HEK293 (cell line): ENCODE measurements around the gene TMEM192.

Experiments
- CTCF ChIA-PET: fragments of 350-600 bp; formaldehyde crosslinking; extraction: SDS; loops from one replicate; lab custom pipeline; 2021; ENCODE audit warnings: antibody characterized with exemption; lab: Yijun Ruan, JAX
- POLR2A ChIA-PET: fragments of 300-600 bp; formaldehyde crosslinking; extraction: SDS; loops from one replicate; lab custom pipeline; 2020; ENCODE audit warnings: antibody characterized with exemption, inconsistent platforms; lab: Yijun Ruan, JAX
- H3K27ac ChIP-seq: fragments of 200-500 bp; sonication (Bioruptor generic); 2 replicates; pipeline ENCODE4 v1.5.1; 2014; ENCODE audit warnings: low read depth, low read length, control low read depth, inconsistent platforms; ENCODE audit errors: extremely low read depth
- H3K36me3 ChIP-seq, 2 experiments: fragments of 200-500 bp in 1 of 2; sonication (Bioruptor generic) in 1 of 2; 1 replicate in 1 of 2; 2 replicates in 1 of 2; pipeline ENCODE4 v1.5.1; 2014 to 2017; ENCODE audit warnings: inconsistent platforms in 2 of 2, low read length in 2 of 2; ENCODE audit not compliant: control insufficient read depth in 2 of 2, insufficient read depth in 1 of 2
- H3K4me1 ChIP-seq: fragments of 200-500 bp; sonication (Bioruptor generic); 2 replicates; pipeline ENCODE4 v1.5.1; 2014; ENCODE audit warnings: mild to moderate bottlenecking, low read length, inconsistent platforms; ENCODE audit not compliant: control insufficient read depth, insufficient read depth
- H3K4me3 ChIP-seq: 2 replicates; pipeline ENCODE4 v1.5.1; 2011; ENCODE audit warnings: low read depth, mild to moderate bottlenecking, control low read depth, low read length, moderate library complexity
- H3K9me3 ChIP-seq: fragments of 200-500 bp; sonication (Bioruptor generic); 2 replicates; pipeline ENCODE4 v1.5.1; 2014; ENCODE audit warnings: low read depth, low read length, inconsistent platforms; ENCODE audit not compliant: control insufficient read depth, insufficient read depth
- MYNN ChIP-seq: fragments of 450-650 bp; formaldehyde crosslinking; IDR thresholded peaks from 2 replicates; pipeline ENCODE4 v1.5.1; 2016; ENCODE audit warnings: missing biosample characterization, missing genetic modification characterization, borderline replicate concordance
- OVOL3 ChIP-seq: fragments of 450-650 bp; formaldehyde crosslinking; IDR thresholded peaks from 2 replicates; pipeline ENCODE4 v1.5.1; 2016; ENCODE audit warnings: missing biosample characterization, missing genetic modification characterization
- RBAK ChIP-seq: fragments of 450-650 bp; formaldehyde crosslinking; IDR thresholded peaks from 2 replicates; pipeline ENCODE4 v1.5.1; 2016; ENCODE audit warnings: missing biosample characterization, missing genetic modification characterization
- TCF7L2 ChIP-seq: IDR thresholded peaks from 2 replicates; pipeline ENCODE4 v1.6.1; 2011; ENCODE audit warnings: low read depth, mild to moderate bottlenecking, inconsistent platforms, low read length, moderate library complexity, borderline replicate concordance
- ZBTB1 ChIP-seq: fragments of 450-650 bp; formaldehyde crosslinking; IDR thresholded peaks from 2 replicates; pipeline ENCODE4 v1.5.1; 2016; ENCODE audit warnings: missing biosample characterization, missing genetic modification characterization
- ZFHX2 ChIP-seq: fragments of 450-650 bp; formaldehyde crosslinking; conservative IDR thresholded peaks from 2 replicates; pipeline ENCODE4 v1.5.1; 2016; ENCODE audit warnings: missing biosample characterization, missing genetic modification characterization
- ZNF530 ChIP-seq: fragments of 450-650 bp; formaldehyde crosslinking; IDR thresholded peaks from 2 replicates; pipeline ENCODE4 v1.5.1; 2016; ENCODE audit warnings: low read depth, missing biosample characterization, missing genetic modification characterization
- ZNF600 ChIP-seq: fragments of 450-650 bp; formaldehyde crosslinking; IDR thresholded peaks from 2 replicates; pipeline ENCODE4 v1.5.1; 2016; ENCODE audit warnings: missing biosample characterization, missing genetic modification characterization
- ZNF610 ChIP-seq: fragments of 450-650 bp; formaldehyde crosslinking; IDR thresholded peaks from 2 replicates; pipeline ENCODE4 v1.5.1; 2016; ENCODE audit warnings: missing biosample characterization, missing genetic modification characterization, borderline replicate concordance
- ZNF707 ChIP-seq: fragments of 450-650 bp; formaldehyde crosslinking; IDR thresholded peaks from 2 replicates; pipeline ENCODE4 v1.5.1; 2016; ENCODE audit warnings: missing biosample characterization, missing genetic modification characterization
- TF ChIP-seq, protein P1 (sequence below): fragments of 450-650 bp; formaldehyde crosslinking; IDR thresholded peaks from 2 replicates; pipeline ENCODE4 v1.5.1; 2016; ENCODE audit warnings: missing biosample characterization, missing genetic modification characterization
- TF ChIP-seq, protein P2 (sequence below): fragments of 450-650 bp; formaldehyde crosslinking; IDR thresholded peaks from 2 replicates; pipeline ENCODE4 v1.5.1; 2016; ENCODE audit warnings: missing biosample characterization, missing genetic modification characterization
- TF ChIP-seq, protein P3 (sequence below): fragments of 450-650 bp; formaldehyde crosslinking; IDR thresholded peaks from 2 replicates; pipeline ENCODE4 v1.5.1; 2016; ENCODE audit warnings: missing biosample characterization, missing genetic modification characterization
- TF ChIP-seq, protein P4 (sequence below): fragments of 450-650 bp; formaldehyde crosslinking; optimal IDR thresholded peaks from 2 replicates; pipeline ENCODE3; 2016; ENCODE audit warnings: missing biosample characterization, mild to moderate bottlenecking, missing genetic modification characterization
- TF ChIP-seq, protein P5 (sequence below): fragments of 450-650 bp; formaldehyde crosslinking; IDR thresholded peaks from 2 replicates; pipeline ENCODE4 v1.5.1; 2017; ENCODE audit warnings: missing biosample characterization, mild to moderate bottlenecking, missing genetic modification characterization, moderate library complexity
- TF ChIP-seq, protein P6 (sequence below): fragments of 450-650 bp; formaldehyde crosslinking; IDR thresholded peaks from 2 replicates; pipeline ENCODE4 v1.5.0; 2017; ENCODE audit warnings: missing biosample characterization, missing genetic modification characterization, borderline replicate concordance

Gene TMEM192

DNA sequence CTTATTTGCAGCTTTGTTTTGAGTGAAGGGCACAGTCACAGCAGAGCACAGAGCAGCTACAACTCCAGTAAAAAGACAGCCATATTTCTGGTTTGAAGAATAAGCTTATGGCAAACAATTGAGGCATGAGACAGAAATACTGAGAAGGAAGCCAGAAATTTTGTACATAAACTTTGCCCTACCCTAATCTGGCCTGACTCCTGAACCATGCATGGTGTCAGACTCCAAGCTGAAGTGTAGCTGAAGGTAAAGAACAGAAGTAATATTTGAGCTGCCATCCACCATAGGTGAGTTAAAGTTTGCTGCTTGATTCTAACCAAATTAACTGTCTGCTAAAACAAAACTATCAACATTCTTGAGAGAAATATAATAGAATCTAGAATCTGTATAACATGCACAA lies 24.5 kb upstream of the TMEM192 start:
- no peak overlapping the region for H3K27ac ChIP-seq
- no peak overlapping the region for H3K4me3 ChIP-seq
- H3K9me3 ChIP-seq: no peaks in the 10 kb centered on the region
- TF ChIP-seq ZBTB1 (tag by site-specific recombination) (no peak), RBAK (tag by site-specific recombination) (no peak), MYNN (tag by site-specific recombination) (no peak), ZNF610 (tag by site-specific recombination) (no peak), TCF7L2 (no peak), OVOL3 (no peak), ZNF600 (no peak), ZFHX2 (tag by site-specific recombination) (no peak), ZNF530 (tag by site-specific recombination) (no peak)
- TF ChIP-seq, protein P1, sequence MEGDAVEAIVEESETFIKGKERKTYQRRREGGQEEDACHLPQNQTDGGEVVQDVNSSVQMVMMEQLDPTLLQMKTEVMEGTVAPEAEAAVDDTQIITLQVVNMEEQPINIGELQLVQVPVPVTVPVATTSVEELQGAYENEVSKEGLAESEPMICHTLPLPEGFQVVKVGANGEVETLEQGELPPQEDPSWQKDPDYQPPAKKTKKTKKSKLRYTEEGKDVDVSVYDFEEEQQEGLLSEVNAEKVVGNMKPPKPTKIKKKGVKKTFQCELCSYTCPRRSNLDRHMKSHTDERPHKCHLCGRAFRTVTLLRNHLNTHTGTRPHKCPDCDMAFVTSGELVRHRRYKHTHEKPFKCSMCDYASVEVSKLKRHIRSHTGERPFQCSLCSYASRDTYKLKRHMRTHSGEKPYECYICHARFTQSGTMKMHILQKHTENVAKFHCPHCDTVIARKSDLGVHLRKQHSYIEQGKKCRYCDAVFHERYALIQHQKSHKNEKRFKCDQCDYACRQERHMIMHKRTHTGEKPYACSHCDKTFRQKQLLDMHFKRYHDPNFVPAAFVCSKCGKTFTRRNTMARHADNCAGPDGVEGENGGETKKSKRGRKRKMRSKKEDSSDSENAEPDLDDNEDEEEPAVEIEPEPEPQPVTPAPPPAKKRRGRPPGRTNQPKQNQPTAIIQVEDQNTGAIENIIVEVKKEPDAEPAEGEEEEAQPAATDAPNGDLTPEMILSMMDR (tag by site-specific recombination): no peak
- TF ChIP-seq, protein P2, sequence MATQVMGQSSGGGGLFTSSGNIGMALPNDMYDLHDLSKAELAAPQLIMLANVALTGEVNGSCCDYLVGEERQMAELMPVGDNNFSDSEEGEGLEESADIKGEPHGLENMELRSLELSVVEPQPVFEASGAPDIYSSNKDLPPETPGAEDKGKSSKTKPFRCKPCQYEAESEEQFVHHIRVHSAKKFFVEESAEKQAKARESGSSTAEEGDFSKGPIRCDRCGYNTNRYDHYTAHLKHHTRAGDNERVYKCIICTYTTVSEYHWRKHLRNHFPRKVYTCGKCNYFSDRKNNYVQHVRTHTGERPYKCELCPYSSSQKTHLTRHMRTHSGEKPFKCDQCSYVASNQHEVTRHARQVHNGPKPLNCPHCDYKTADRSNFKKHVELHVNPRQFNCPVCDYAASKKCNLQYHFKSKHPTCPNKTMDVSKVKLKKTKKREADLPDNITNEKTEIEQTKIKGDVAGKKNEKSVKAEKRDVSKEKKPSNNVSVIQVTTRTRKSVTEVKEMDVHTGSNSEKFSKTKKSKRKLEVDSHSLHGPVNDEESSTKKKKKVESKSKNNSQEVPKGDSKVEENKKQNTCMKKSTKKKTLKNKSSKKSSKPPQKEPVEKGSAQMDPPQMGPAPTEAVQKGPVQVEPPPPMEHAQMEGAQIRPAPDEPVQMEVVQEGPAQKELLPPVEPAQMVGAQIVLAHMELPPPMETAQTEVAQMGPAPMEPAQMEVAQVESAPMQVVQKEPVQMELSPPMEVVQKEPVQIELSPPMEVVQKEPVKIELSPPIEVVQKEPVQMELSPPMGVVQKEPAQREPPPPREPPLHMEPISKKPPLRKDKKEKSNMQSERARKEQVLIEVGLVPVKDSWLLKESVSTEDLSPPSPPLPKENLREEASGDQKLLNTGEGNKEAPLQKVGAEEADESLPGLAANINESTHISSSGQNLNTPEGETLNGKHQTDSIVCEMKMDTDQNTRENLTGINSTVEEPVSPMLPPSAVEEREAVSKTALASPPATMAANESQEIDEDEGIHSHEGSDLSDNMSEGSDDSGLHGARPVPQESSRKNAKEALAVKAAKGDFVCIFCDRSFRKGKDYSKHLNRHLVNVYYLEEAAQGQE (tag by site-specific recombination): no peak
- TF ChIP-seq, protein P3, sequence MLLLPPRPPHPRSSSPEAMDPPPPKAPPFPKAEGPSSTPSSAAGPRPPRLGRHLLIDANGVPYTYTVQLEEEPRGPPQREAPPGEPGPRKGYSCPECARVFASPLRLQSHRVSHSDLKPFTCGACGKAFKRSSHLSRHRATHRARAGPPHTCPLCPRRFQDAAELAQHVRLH (tag by site-specific recombination): no peak
- TF ChIP-seq, protein P4, sequence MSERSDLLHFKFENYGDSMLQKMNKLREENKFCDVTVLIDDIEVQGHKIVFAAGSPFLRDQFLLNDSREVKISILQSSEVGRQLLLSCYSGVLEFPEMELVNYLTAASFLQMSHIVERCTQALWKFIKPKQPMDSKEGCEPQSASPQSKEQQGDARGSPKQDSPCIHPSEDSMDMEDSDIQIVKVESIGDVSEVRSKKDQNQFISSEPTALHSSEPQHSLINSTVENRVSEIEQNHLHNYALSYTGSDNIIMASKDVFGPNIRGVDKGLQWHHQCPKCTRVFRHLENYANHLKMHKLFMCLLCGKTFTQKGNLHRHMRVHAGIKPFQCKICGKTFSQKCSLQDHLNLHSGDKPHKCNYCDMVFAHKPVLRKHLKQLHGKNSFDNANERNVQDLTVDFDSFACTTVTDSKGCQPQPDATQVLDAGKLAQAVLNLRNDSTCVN: no peak
- TF ChIP-seq, protein P5, sequence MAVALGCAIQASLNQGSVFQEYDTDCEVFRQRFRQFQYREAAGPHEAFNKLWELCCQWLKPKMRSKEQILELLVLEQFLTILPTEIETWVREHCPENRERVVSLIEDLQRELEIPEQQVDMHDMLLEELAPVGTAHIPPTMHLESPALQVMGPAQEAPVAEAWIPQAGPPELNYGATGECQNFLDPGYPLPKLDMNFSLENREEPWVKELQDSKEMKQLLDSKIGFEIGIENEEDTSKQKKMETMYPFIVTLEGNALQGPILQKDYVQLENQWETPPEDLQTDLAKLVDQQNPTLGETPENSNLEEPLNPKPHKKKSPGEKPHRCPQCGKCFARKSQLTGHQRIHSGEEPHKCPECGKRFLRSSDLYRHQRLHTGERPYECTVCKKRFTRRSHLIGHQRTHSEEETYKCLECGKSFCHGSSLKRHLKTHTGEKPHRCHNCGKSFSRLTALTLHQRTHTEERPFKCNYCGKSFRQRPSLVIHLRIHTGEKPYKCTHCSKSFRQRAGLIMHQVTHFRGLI (tag by site-specific recombination): no peak
- H3K36me3 ChIP-seq: no peaks in the 10 kb centered on the region
- H3K4me1 ChIP-seq: no peaks in the 10 kb centered on the region
- ChIA-PET POLR2A (no interaction called here), CTCF (interaction anchor here (0.5 kb wide), 1 partner anchor 14 kb away, joined by 3 read pairs; no protein-coding TSS in a partner anchor)

DNA sequence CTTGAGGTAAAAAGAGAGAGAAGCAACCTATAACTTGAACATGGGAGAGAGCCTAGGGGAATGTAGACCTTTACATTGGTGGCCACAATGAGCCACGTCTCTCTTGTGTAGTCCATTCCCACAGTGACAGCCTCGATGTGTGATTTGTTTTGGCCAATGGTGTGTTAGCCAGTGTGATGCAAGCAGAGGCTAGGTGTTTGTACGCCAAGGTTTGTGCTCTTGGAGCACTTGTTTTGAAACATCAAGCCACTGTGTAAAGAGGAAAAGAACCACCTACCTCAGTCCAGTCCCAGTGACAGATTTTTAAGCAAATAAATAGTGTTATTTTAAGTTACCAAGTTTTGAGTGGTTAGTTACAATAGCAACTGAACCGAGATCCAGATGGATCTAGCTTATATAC lies 23.9 kb upstream of the TMEM192 start:
- TF ChIP-seq, protein P6, sequence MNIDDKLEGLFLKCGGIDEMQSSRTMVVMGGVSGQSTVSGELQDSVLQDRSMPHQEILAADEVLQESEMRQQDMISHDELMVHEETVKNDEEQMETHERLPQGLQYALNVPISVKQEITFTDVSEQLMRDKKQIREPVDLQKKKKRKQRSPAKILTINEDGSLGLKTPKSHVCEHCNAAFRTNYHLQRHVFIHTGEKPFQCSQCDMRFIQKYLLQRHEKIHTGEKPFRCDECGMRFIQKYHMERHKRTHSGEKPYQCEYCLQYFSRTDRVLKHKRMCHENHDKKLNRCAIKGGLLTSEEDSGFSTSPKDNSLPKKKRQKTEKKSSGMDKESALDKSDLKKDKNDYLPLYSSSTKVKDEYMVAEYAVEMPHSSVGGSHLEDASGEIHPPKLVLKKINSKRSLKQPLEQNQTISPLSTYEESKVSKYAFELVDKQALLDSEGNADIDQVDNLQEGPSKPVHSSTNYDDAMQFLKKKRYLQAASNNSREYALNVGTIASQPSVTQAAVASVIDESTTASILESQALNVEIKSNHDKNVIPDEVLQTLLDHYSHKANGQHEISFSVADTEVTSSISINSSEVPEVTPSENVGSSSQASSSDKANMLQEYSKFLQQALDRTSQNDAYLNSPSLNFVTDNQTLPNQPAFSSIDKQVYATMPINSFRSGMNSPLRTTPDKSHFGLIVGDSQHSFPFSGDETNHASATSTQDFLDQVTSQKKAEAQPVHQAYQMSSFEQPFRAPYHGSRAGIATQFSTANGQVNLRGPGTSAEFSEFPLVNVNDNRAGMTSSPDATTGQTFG: no peak
- no peak for TF ChIP-seq ZNF707 (tag by site-specific recombination)
- TF ChIP-seq, all 188 proteins: peak for 0
- ChIA-PET CTCF (interaction anchor here (0.7 kb wide), 1 partner anchor 22 kb away, joined by 3 read pairs; no protein-coding TSS in a partner anchor), POLR2A (no interaction called here)
- no peaks in the 10 kb centered on the region for H3K9me3 ChIP-seq
- H3K36me3 ChIP-seq: no peaks in the 10 kb centered on the region
- no peak overlapping the region for H3K4me3 ChIP-seq
- no peak overlapping the region for H3K27ac ChIP-seq
- no peaks in the 10 kb centered on the region for H3K4me1 ChIP-seq
